ENCODE measurements around the gene KATNA1.

Gene KATNA1

GRCh38 chr6:149648148-149649145 lies at the start of gene KATNA1:
Gene KATNA1 (minus strand): TSS chr6:149648714. CDS start chr6:149638547, 10,167 bp downstream.
- Histone ChIP-seq H2AFZ (ENCODE audit: low read length) (peak within 1 kb of the TSS; percentile 100), H4K20me1 (ENCODE audit: insufficient read depth, low read length, poor library complexity, severe bottlenecking) (peaks cover 10% of the 10 kb centered on the region), H3K9me2 (replicated peaks; ENCODE audit: low read depth, low read length) (no peaks in the 10 kb centered on the region), H3K36me3 (ENCODE audit: insufficient read depth, low read length) (no peaks in the 10 kb centered on the region), H3K4me2 (ENCODE audit: low read depth, low read length, poor library complexity, severe bottlenecking) (peak within 1 kb of the TSS; percentile 80), H3K9ac (ENCODE audit: low read depth, low read length, poor library complexity, severe bottlenecking) (peak within 1 kb of the TSS; percentile 86), H3K4me1 (ENCODE audit: insufficient read depth, low read length, poor library complexity, severe bottlenecking) (peaks cover 28% of the 10 kb centered on the region), H3K79me2 (ENCODE audit: insufficient read depth, low read length) (peaks cover 45% of the 10 kb centered on the region), H3F3A (ENCODE audit: low read depth) (no peaks in the 10 kb centered on the region; the same call in 1 of the 2 replicates), H3K9me3 (ENCODE audit: insufficient read depth, low read depth, low read length) (no peaks in the 10 kb centered on the region), H3K4me3 (ENCODE audit: low read length, poor library complexity, severe bottlenecking) (peak within 1 kb of the TSS; percentile 91), H3K27me3 (ENCODE audit: insufficient read depth, low read length, poor library complexity, severe bottlenecking) (no peaks in the 10 kb centered on the region)
- no peak for TF ChIP-seq EZH2phosphoT487 (IDR thresholded peaks at IDR 0.05; ENCODE audit: borderline replicate concordance)
- TF ChIP-seq, protein P1, sequence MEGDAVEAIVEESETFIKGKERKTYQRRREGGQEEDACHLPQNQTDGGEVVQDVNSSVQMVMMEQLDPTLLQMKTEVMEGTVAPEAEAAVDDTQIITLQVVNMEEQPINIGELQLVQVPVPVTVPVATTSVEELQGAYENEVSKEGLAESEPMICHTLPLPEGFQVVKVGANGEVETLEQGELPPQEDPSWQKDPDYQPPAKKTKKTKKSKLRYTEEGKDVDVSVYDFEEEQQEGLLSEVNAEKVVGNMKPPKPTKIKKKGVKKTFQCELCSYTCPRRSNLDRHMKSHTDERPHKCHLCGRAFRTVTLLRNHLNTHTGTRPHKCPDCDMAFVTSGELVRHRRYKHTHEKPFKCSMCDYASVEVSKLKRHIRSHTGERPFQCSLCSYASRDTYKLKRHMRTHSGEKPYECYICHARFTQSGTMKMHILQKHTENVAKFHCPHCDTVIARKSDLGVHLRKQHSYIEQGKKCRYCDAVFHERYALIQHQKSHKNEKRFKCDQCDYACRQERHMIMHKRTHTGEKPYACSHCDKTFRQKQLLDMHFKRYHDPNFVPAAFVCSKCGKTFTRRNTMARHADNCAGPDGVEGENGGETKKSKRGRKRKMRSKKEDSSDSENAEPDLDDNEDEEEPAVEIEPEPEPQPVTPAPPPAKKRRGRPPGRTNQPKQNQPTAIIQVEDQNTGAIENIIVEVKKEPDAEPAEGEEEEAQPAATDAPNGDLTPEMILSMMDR (conservative IDR thresholded peaks at IDR 0.05; ENCODE audit: low read length): no peak

DNA sequence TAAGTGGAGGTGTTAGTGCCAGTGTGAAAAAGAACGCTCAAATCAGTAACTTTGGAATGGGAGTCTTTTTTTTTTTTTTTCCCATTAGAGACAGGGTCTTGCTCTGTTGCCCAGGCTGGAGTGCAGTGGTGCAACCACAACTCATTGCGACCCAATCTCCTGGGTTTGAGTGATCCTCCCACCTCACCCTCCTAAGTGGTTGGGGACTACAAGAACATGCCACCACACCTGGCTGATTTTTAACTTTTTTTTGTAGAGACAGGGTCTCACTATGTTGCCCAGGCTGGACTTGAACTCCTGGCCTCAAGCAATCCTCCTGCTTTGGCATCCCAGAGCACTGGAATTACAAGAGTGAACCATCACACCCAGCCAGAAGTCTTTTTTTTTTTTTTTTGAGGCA lies 49.7 kb upstream of the KATNA1 start:
- H3K4me3 ChIP-seq (ENCODE audit: low read length, poor library complexity, severe bottlenecking): no peak overlapping the region
- no peak overlapping the region for H2AFZ ChIP-seq (ENCODE audit: low read length)
- H3K36me3 ChIP-seq (ENCODE audit: insufficient read depth, low read length): peaks cover 78% of the 10 kb centered on the region
- H3K4me2 ChIP-seq (ENCODE audit: low read depth, low read length, poor library complexity, severe bottlenecking): no peak overlapping the region
- H3K27me3 ChIP-seq (ENCODE audit: insufficient read depth, low read length, poor library complexity, severe bottlenecking): no peaks in the 10 kb centered on the region
- H3F3A ChIP-seq (ENCODE audit: low read depth): no peaks in the 10 kb centered on the region
- no peaks in the 10 kb centered on the region for H3K4me1 ChIP-seq (ENCODE audit: insufficient read depth, low read length, poor library complexity, severe bottlenecking)
- peaks cover 82% of the 10 kb centered on the region for H4K20me1 ChIP-seq (ENCODE audit: insufficient read depth, low read length, poor library complexity, severe bottlenecking)
- H3K9ac ChIP-seq (ENCODE audit: low read depth, low read length, poor library complexity, severe bottlenecking): no peak overlapping the region
- H3K9me3 ChIP-seq (ENCODE audit: insufficient read depth, low read depth, low read length): no peaks in the 10 kb centered on the region
- H3K79me2 ChIP-seq (ENCODE audit: insufficient read depth, low read length): peaks cover 93% of the 10 kb centered on the region
- TF ChIP-seq, protein P1 (conservative IDR thresholded peaks at IDR 0.05; ENCODE audit: low read length): no peak
- no peak for TF ChIP-seq EZH2phosphoT487 (IDR thresholded peaks at IDR 0.05; ENCODE audit: borderline replicate concordance)
- no peaks in the 10 kb centered on the region for H3K9me2 ChIP-seq (replicated peaks; ENCODE audit: low read depth, low read length)

GRCh38 chr6:149696901-149697300 lies 48.4 kb upstream of the KATNA1 start:
- Histone ChIP-seq H3K27me3 (ENCODE audit: insufficient read depth, low read length, poor library complexity, severe bottlenecking) (no peaks in the 10 kb centered on the region), H3K4me2 (ENCODE audit: low read depth, low read length, poor library complexity, severe bottlenecking) (no peak overlapping the region), H3K79me2 (ENCODE audit: insufficient read depth, low read length) (peaks cover 89% of the 10 kb centered on the region), H3F3A (ENCODE audit: low read depth) (no peaks in the 10 kb centered on the region), H3K9me3 (ENCODE audit: insufficient read depth, low read depth, low read length) (no peaks in the 10 kb centered on the region), H3K36me3 (ENCODE audit: insufficient read depth, low read length) (peaks cover 89% of the 10 kb centered on the region), H2AFZ (ENCODE audit: low read length) (no peak overlapping the region), H3K4me1 (ENCODE audit: insufficient read depth, low read length, poor library complexity, severe bottlenecking) (no peaks in the 10 kb centered on the region), H3K9ac (ENCODE audit: low read depth, low read length, poor library complexity, severe bottlenecking) (no peak overlapping the region), H3K9me2 (replicated peaks; ENCODE audit: low read depth, low read length) (no peaks in the 10 kb centered on the region), H3K4me3 (ENCODE audit: low read length, poor library complexity, severe bottlenecking) (no peak overlapping the region), H4K20me1 (ENCODE audit: insufficient read depth, low read length, poor library complexity, severe bottlenecking) (peaks cover 77% of the 10 kb centered on the region)
- TF ChIP-seq, protein P1 (conservative IDR thresholded peaks at IDR 0.05; ENCODE audit: low read length): no peak
- no peak for TF ChIP-seq EZH2phosphoT487 (IDR thresholded peaks at IDR 0.05; ENCODE audit: borderline replicate concordance)
